ENCODE measurements around the gene RPS2.

The RPS2 gene

GRCh38 chr16:1918351-1919326 lies 46.0 kb downstream of the RPS2 start, which contains the start of gene HS3ST6:
Gene HS3ST6 (minus strand): TSS chr16:1918415. CDS start chr16:1918323, 92 bp downstream.
- no peak for DNase-seq

DNA sequence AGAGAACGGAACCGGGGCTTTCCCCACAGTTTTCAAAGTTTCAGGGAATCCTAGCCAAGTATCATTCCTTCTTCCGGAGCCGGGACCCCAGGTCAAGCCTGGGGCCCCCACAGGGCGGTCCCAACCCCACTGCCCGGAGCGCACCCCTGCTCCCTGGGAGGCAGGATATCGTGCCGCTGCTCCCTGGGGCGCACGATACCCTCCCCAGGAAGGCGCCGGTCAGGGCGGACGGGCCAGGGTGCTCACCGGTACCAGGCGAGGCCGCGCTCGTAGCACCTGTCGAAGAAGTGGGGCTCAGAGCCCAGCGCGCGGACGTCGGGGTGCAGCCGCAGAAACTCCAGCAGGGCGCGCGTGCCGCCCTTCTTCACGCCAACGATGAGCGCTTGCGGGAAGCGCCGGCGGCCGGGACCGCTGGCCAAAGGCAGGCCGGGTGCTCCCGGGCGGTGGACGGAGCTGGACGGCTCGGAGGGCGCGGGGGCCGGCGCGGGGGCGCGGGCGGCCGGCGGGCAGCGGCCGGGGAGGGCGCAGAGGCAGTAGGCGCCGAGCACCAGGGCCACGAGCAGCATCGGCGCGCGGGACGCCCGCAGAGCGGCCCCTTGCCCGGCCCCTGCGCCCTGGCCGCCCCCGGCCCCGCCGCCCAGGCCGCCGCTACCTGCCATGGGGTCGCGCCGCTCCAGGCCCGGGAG lies 46.8 kb downstream of the RPS2 start:
- no peak for DNase-seq

- no peak for DNase-seq
These were observed 47.5 kb downstream of the RPS2 start for GRCh38 chr16:1917056-1917664.

GRCh38 chr16:1916640-1916990 lies 48.0 kb downstream of the RPS2 start:
- no peak for DNase-seq

- no peak for DNase-seq
These were observed 48.6 kb downstream of the RPS2 start for GRCh38 chr16:1915732-1916639.

GRCh38 chr16:1914988-1915387 lies 49.6 kb downstream of the RPS2 start:
- no peak for DNase-seq

DNA sequence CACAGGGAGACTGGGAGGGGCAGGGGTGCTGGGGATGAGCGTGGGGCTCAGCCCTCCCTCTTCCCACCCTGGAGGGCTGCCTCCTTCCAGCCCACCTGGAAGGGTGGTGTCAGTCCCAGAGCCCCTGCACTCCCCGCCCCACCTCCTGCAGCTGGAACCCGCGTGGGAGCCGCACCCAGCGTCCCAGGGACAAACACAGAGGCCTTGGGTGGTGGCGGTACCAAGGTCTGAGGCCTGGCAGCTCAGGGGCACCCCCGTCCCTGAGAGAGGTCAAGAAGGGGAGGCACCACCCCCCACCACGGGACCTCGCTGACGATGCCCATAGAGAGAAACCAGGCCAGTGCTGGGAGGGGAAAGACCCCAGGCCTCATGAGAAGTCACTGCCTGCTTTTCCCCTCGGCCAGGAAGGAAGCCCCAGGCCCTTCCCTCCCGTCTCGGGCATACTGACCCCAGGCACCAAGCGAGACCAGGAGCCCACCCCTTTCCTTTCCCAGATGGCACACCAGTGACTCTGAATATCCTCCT lies 50.5 kb downstream of the RPS2 start:
- DNase-seq: no peak

DNA sequence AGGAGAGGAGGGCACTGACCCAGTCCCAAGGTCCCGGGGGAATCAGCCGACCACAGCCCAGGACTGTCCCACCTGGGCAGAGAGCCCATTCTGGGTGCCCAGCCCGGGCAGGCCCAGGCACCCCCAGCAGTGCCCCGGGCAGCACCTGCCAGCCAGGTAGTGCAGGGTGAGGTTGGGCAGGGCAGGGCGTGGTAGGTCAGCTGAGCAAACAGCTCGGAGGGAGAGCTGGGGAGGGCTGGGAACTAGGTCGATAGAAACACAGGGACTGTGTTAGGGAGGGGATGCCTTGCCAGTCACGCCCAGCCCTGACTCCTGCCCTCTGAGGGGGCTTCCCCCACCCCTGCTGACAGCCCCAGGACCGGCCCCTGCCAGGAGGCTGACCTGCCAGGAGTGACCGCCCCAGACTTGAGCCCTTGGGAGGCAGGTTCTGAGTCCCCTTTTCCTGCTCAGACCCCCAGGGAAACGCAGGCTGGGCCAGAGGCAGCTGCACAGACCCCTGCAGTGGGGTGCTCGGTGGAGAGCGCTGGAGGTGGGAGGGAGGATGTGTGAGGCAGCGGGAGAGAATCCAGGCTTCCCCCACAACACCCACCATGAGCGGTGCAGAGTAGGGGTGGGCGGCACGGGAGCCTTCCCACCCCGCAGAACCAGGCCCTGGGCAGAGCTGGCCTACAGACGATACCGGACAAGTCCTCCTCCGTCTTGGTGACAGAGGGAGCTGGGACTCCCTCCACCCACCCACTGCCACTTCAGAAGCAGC lies 51.1 kb downstream of the RPS2 start:
- no peak for DNase-seq

GRCh38 chr16:1912215-1912543 lies 52.4 kb downstream of the RPS2 start:
- DNase-seq: no peak
